ENCODE data around the gene GLRA2. TPM values are rescaled to one million over a fixed set of nuclear protein-coding genes. Genes with fewer than 3 reads are reported as not detected.

The GLRA2 gene
- total and polyA plus RNA-seq, 3 donors from 2014 or later, result 0.31 TPM; not detected in 2

DNA sequence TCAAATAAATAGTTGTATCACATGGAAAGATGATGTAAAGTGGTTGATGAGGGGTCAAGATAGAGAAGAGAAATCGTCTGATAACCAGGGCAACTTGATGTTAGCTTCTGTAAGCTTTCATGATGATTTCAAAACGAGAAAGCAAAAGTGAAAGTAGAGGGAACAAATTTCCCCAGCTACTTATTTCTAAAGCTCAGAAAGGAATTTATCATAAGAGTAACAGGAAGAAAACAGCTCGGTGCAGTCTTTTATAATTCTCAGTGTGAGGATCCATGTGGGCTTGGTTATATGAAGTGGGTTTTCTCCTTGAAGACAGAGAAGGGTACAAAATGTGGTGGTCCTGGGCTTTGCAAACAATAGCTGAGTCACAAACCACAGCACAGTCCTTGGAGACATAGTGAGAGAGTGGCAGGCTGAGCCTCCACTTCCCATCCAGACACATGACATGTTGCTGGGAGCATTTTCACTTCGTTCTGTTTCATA is 32.1 kb upstream of the GLRA2 start:
- no peak for DNase-seq
- no peak overlapping the region for H3K4me3 ChIP-seq
- H3K4me1 ChIP-seq, result no peaks in the 10 kb centered on the region
- H3K27ac ChIP-seq, result peak overlapping the region in 1 of 2 donors; percentile 36
- H3K9me3 ChIP-seq, result no peaks in the 10 kb centered on the region
- intact Hi-C loops (cut with DNase I; ENCODE audit: low total_unique reads), result no loop called here
- 33 to 34% methylated on average over 4 of the region's 4 CpGs for WGBS, 2 donors
- no peaks in the 10 kb centered on the region for H3K27me3 ChIP-seq
- H3K36me3 ChIP-seq (ENCODE audit: low read depth, missing control alignments), result no peaks in the 10 kb centered on the region
- TF ChIP-seq POLR2A (IDR thresholded peaks at IDR 0.05), result no peak
- TF ChIP-seq, protein P1, sequence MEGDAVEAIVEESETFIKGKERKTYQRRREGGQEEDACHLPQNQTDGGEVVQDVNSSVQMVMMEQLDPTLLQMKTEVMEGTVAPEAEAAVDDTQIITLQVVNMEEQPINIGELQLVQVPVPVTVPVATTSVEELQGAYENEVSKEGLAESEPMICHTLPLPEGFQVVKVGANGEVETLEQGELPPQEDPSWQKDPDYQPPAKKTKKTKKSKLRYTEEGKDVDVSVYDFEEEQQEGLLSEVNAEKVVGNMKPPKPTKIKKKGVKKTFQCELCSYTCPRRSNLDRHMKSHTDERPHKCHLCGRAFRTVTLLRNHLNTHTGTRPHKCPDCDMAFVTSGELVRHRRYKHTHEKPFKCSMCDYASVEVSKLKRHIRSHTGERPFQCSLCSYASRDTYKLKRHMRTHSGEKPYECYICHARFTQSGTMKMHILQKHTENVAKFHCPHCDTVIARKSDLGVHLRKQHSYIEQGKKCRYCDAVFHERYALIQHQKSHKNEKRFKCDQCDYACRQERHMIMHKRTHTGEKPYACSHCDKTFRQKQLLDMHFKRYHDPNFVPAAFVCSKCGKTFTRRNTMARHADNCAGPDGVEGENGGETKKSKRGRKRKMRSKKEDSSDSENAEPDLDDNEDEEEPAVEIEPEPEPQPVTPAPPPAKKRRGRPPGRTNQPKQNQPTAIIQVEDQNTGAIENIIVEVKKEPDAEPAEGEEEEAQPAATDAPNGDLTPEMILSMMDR (IDR thresholded peaks at IDR 0.05), result no peak

DNA sequence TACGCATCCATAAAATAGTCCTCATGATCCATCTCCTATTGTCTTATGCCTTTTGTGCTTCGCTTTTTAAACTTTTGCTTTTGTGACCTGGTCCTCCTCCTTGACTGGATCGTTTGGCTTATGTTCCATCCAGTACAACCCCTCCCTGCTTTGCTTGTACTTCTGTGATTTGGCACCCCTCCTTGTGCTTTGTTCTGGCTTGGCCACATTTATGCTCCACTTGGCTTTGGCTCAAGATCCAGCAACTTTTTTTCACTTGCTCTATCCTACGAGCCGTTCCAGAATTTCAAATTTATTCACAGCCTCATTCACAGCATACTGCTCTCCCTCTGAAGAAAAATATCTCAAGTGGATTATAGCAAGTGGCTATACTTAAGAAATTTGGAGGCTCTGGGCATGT is 28.0 kb upstream of the GLRA2 start:
- Histone ChIP-seq H3K4me3 (no peak overlapping the region), H3K9me3 (no peaks in the 10 kb centered on the region), H3K27me3 (no peaks in the 10 kb centered on the region), H3K4me1 (no peaks in the 10 kb centered on the region), H3K27ac (no peak overlapping the region), H3K36me3 (ENCODE audit: low read depth, missing control alignments) (no peaks in the 10 kb centered on the region)
- no peak for TF ChIP-seq POLR2A (IDR thresholded peaks at IDR 0.05)
- TF ChIP-seq, protein P1 (IDR thresholded peaks at IDR 0.05), result no peak
- WGBS, 2 donors, result 35 to 42% methylated on average over 5 of the region's 5 CpGs
- intact Hi-C loops (cut with DNase I; ENCODE audit: low total_unique reads), result no loop called here
- DNase-seq, result peak; percentile 17

DNA sequence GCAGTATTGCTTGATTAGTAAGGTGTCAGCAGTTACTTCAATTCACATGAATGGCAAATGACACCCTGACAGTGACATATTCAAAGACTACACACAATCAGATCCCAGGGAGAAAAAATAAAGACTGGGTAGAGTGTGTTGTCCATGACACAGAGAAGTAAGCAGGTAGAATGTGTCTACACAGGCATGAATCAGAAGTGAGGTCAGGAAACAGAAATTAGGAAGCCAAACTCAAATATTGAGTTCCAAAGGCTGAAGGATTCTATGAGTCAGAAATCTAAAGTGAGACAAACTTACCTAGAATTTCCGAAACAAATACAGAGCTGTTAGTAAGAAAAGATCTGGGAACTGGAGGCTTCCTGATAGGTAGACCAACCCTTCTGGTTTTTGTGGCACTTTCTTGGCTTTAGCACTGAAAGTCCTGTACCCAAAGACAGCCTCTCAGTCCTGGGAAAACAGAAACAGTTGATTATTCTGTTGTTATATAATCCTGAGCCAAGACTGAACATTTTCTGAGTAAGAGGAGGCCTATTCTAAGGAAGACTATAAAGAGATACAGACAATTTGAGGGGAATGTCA is 24.3 kb upstream of the GLRA2 start:
- 55 to 69% methylated on average over 1 of the region's 1 CpG for WGBS, 2 donors
- H3K27ac ChIP-seq, result no peak overlapping the region
- no peaks in the 10 kb centered on the region for H3K4me1 ChIP-seq
- intact Hi-C loops (cut with DNase I; ENCODE audit: low total_unique reads), result no loop called here
- H3K27me3 ChIP-seq, result no peaks in the 10 kb centered on the region
- no peak overlapping the region for H3K4me3 ChIP-seq
- H3K36me3 ChIP-seq (ENCODE audit: low read depth, missing control alignments), result no peaks in the 10 kb centered on the region
- no peaks in the 10 kb centered on the region for H3K9me3 ChIP-seq
- TF ChIP-seq POLR2A (IDR thresholded peaks at IDR 0.05), result no peak
- TF ChIP-seq, protein P1 (IDR thresholded peaks at IDR 0.05), result no peak
- DNase-seq, result no peak

DNA sequence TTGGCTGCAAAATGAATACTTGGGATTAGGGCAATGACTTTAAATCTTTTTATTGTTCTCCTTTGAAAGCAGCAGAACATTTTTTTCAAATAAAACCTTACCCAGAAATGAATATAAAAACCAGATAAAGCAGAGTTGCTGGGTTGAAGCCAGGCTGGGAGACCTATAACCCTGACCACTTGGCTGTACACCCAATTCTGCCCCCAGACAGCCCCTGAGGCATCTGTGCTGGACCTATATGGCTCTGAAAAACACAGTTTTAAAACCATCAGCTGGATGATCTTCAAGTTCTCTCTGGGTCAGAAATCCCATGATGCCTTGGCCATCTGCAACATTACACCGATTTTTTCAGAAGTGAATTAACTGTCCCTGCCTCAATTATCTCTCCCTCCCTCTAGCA is 23.7 kb upstream of the GLRA2 start:
- intact Hi-C loops (cut with DNase I; ENCODE audit: low total_unique reads), result no loop called here
- TF ChIP-seq, protein P1 (IDR thresholded peaks at IDR 0.05), result no peak
- no peak for TF ChIP-seq POLR2A (IDR thresholded peaks at IDR 0.05)
- 50 to 67% methylated on average over 1 of the region's 1 CpG for WGBS, 2 donors
- no peaks in the 10 kb centered on the region for H3K4me1 ChIP-seq
- H3K4me3 ChIP-seq, result no peak overlapping the region
- DNase-seq, result peak; percentile 44
- H3K9me3 ChIP-seq, result no peaks in the 10 kb centered on the region
- H3K27ac ChIP-seq, result no peak overlapping the region
- no peaks in the 10 kb centered on the region for H3K27me3 ChIP-seq
- H3K36me3 ChIP-seq (ENCODE audit: low read depth, missing control alignments), result no peaks in the 10 kb centered on the region

DNA sequence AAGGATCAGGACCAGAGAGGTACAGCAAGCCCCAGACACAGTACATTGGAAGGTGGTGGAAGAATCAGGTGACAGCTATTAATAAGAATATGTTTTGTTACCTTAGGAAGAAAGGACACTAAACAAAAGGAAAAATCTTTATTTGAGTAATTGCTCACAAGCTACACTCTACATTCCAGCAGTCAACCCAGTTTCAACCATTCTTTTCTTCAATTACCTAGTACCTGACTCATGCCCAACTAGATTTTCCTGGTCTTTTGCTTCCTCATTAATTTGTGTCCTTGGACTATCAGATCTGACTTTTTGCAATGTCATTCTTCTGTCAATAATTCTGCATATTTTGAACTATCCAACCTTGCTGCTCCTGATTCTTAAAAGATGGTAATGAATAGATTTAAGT is 22.5 kb upstream of the GLRA2 start:
- H3K36me3 ChIP-seq (ENCODE audit: low read depth, missing control alignments), result no peaks in the 10 kb centered on the region
- DNase-seq, result no peak
- no peaks in the 10 kb centered on the region for H3K9me3 ChIP-seq
- TF ChIP-seq, protein P1 (IDR thresholded peaks at IDR 0.05), result no peak
- no peak for TF ChIP-seq POLR2A (IDR thresholded peaks at IDR 0.05)
- H3K4me1 ChIP-seq, result no peaks in the 10 kb centered on the region
- H3K27ac ChIP-seq, result no peak overlapping the region
- intact Hi-C loops (cut with DNase I; ENCODE audit: low total_unique reads), result no loop called here
- H3K4me3 ChIP-seq, result no peak overlapping the region
- no peaks in the 10 kb centered on the region for H3K27me3 ChIP-seq
